Naive thymus-derived CD4-positive, alpha-beta T cell (primary cell): ENCODE results near the gene HAO2. TPM values are rescaled to one million over a fixed set of nuclear protein-coding genes. Genes with fewer than 3 reads are reported as not detected.

Experiments
- ATAC-seq: fragments of 150-1000 bp; cut with Tn5 transposase; 2 replicates; pipeline ENCODE4 v1.10.0; 2021; ENCODE audit warnings: mild to moderate bottlenecking, moderate library complexity
- CTCF ChIA-PET: fragments of 350-600 bp; sonication (Branson Sonifier 250); formaldehyde crosslinking; loops from one replicate; lab custom pipeline; 2021; ENCODE audit warnings: antibody characterized with exemption; lab: Charles Lee
- POLR2A ChIA-PET: fragments of 350-600 bp; sonication (Branson Sonifier 250); formaldehyde crosslinking; loops from one replicate; lab custom pipeline; 2021; ENCODE audit warnings: antibody characterized with exemption, inconsistent platforms; lab: Charles Lee
- DNase-seq, 9 donors: peaks; one replicate each; pipeline versions ENCODE4 v3.0.0 to v3.0.0-alpha.2; 2020 to 2022; ENCODE audit warnings: mixed read lengths in 1 of 9
- H3K27ac ChIP-seq: one replicate; pipeline ENCODE4 v1.7.0; 2013; ENCODE audit warnings: mild to moderate bottlenecking, low read depth, low read length, moderate library complexity
- H3K27me3 ChIP-seq, 2 donors: one replicate each; pipeline ENCODE4 v1.7.0; 2013; ENCODE audit warnings: low read length in 2 of 2, mild to moderate bottlenecking in 2 of 2, moderate library complexity in 2 of 2; ENCODE audit not compliant: control insufficient read depth in 2 of 2, insufficient read depth in 2 of 2
- H3K36me3 ChIP-seq, 3 experiments: 1 replicate in 2 of 3; 2 replicates in 1 of 3; pipeline ENCODE4 v1.7.0; 2013; ENCODE audit warnings: low read length in 3 of 3, mild to moderate bottlenecking in 3 of 3, moderate library complexity in 1 of 3; ENCODE audit not compliant: insufficient read depth in 3 of 3, control insufficient read depth in 2 of 3
- H3K4me1 ChIP-seq, 2 donors: one replicate each; pipeline ENCODE4 v1.7.0; 2013; ENCODE audit warnings: low read length in 2 of 2, mild to moderate bottlenecking in 2 of 2, moderate library complexity in 1 of 2; ENCODE audit not compliant: control insufficient read depth in 2 of 2, insufficient read depth in 2 of 2
- H3K4me3 ChIP-seq: 2 replicates; pipeline ENCODE4 v1.7.0; 2013; ENCODE audit warnings: mild to moderate bottlenecking, low read length
- H3K9me3 ChIP-seq, 3 experiments: 1 replicate in 2 of 3; 2 replicates in 1 of 3; pipeline ENCODE4 v1.7.0; 2013; ENCODE audit warnings: low read length in 3 of 3; ENCODE audit not compliant: control insufficient read depth in 2 of 3
- H3K27ac Mint-ChIP-seq, 9 donors: one replicate each; pipeline ENCODE4 v1.8.0; 2020 to 2022; ENCODE audit warnings: mixed read lengths in 9 of 9, mild to moderate bottlenecking in 8 of 9, moderate library complexity in 5 of 9, inconsistent platforms in 2 of 9
- H3K27me3 Mint-ChIP-seq, 5 donors: one replicate each; pipeline ENCODE4 v1.8.0; 2021 to 2022; ENCODE audit warnings: mixed read lengths in 5 of 5, mild to moderate bottlenecking in 1 of 5
- H3K36me3 Mint-ChIP-seq, 5 donors: one replicate each; pipeline ENCODE4 v1.8.0; 2020 to 2022; ENCODE audit warnings: mixed read lengths in 5 of 5, mild to moderate bottlenecking in 3 of 5, inconsistent platforms in 1 of 5
- H3K4me1 Mint-ChIP-seq, 7 donors: one replicate each; pipeline ENCODE4 v1.8.0; 2020 to 2022; ENCODE audit warnings: mixed read lengths in 7 of 7, mild to moderate bottlenecking in 3 of 7, inconsistent platforms in 1 of 7
- H3K4me3 Mint-ChIP-seq, 10 donors: one replicate each; pipeline ENCODE4 v1.8.0; 2020 to 2022; ENCODE audit warnings: mild to moderate bottlenecking in 10 of 10, mixed read lengths in 10 of 10, moderate library complexity in 6 of 10, inconsistent platforms in 2 of 10
- H3K9me3 Mint-ChIP-seq, 11 donors: one replicate each; pipeline ENCODE4 v1.8.0; 2020 to 2022; ENCODE audit warnings: mixed read lengths in 11 of 11, mild to moderate bottlenecking in 4 of 11, inconsistent platforms in 1 of 11, moderate library complexity in 1 of 11
- intact Hi-C, 2 donors: fragments of 100-400 bp; cut with micrococcal nuclease; formaldehyde crosslinking; loops; one replicate each; pipeline ENCODE4 v1.15.1; 2023
- polyA plus RNA-seq, 2 donors: library from polyadenylated mRNA; unstranded; fragments of 300-500 nt; fragmentation: Illumina TruSeq; gene quantifications; one replicate each; pipeline ENCODE4 v1.2.3, GENCODE V29; 2021
- total RNA-seq, 6 experiments: library from RNA in 5 of 6; stranded (reverse) in 5 of 6; gene quantifications; 1 replicate in 5 of 6; 2 replicates in 1 of 6; pipeline ENCODE4 v1.2.3 and lab custom pipeline; 2021 to 2026

The HAO2 gene
- total RNA-seq (not detected), polyA plus RNA-seq (not detected), total RNA-seq (lab: John Stamatoyannopoulos, UW) (not detected)

- no peak within 1 kb of the TSS for H3K27ac ChIP-seq
- intact Hi-C loops: loop anchor here in 1 of 2 donors (5.0 kb wide), 1 partner anchor 1216 kb away; no protein-coding TSS in a partner anchor
Observed at GRCh38 chr1:119368554-119368953, at the start of gene HAO2. Gene HAO2 (plus strand): TSS chr1:119368785. CDS start chr1:119381086, 12,301 bp downstream.

GRCh38 chr1:119320100-119320499 is 48.5 kb upstream of the HAO2 start:
- H3K36me3 ChIP-seq: no peaks in the 10 kb centered on the region
- Mint-ChIP-seq H3K36me3 (no peaks in the 10 kb centered on the region), H3K27ac (no peak overlapping the region), H3K4me3 (no peak overlapping the region), H3K27me3 (peaks cover 0 to 5% (median 1%) of the 10 kb centered on the region in 5 donors), H3K4me1 (peaks cover 0 to 6% (median 0%) of the 10 kb centered on the region in 7 donors), H3K9me3 (peaks cover 0 to 2% (median 0%) of the 10 kb centered on the region in 11 donors)
- no peaks in the 10 kb centered on the region for H3K9me3 ChIP-seq
- ATAC-seq (no peak), DNase-seq (no peak)
- H3K27me3 ChIP-seq: no peaks in the 10 kb centered on the region
- no peak overlapping the region for H3K4me3 ChIP-seq
- POLR2A ChIA-PET: no interaction called here
- no peaks in the 10 kb centered on the region for H3K4me1 ChIP-seq
- intact Hi-C loops: no loop called here
- CTCF ChIA-PET: no interaction called here
- no peak overlapping the region for H3K27ac ChIP-seq

More at GRCh38 chr1:119368554-119368953, at the start of gene HAO2:
- ChIA-PET POLR2A (no interaction called here), CTCF (no interaction called here)
- ATAC-seq (no peak), DNase-seq (no peak)
- Mint-ChIP-seq H3K4me3 (no peak within 1 kb of the TSS), H3K27ac (no peak within 1 kb of the TSS), H3K9me3 (peaks cover 0 to 1% (median 0%) of the 10 kb centered on the region in 11 donors), H3K27me3 (peaks cover 12 to 39% (median 34%) of the 10 kb centered on the region in 5 donors), H3K4me1 (peaks cover 0 to 4% (median 0%) of the 10 kb centered on the region in 7 donors), H3K36me3 (no peaks in the 10 kb centered on the region)
- H3K36me3 ChIP-seq: no peaks in the 10 kb centered on the region
- H3K9me3 ChIP-seq: no peaks in the 10 kb centered on the region
- H3K4me3 ChIP-seq: no peak within 1 kb of the TSS
- H3K4me1 ChIP-seq: no peaks in the 10 kb centered on the region
- H3K27me3 ChIP-seq: no peaks in the 10 kb centered on the region

DNA sequence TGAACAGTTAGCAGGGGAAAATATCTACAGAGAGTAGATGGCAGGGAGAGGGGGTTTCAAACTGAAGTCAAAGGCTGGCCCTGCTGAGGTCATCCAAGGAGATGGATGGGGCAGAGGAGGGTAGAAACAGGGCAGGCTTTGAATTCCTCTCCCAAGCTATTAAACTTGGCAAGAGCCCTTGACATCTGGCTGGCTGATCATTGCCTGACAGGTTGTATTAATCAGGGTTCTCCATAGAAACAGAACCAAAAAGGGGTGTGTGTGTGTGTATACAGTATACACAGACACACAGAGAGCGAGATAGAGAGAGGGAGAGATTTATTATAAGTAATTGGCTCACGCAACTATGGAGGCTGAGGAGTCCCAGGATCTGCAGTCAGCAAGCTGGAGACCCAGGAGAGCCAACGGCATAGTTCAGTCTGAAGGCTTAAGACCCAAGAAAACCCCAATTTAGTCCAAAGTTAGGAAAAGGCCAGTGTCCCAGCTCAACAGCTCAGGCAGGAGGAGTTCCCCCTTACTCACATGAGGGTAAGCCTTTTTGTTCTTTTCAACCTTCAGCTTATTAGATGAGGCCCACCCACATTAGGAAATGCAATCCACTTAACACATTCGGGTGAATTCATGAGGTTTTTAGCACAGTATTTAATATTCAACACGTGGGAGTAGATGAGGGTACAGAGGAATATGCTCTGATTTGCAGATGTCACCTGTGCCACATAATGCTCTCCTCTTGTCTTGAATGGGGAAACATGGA is 46.7 kb upstream of the HAO2 start:
- no peak for ATAC-seq
- no peaks in the 10 kb centered on the region for H3K9me3 ChIP-seq
- intact Hi-C loops: no loop called here
- CTCF ChIA-PET: no interaction called here
- POLR2A ChIA-PET: no interaction called here
- peaks cover 3 to 15% (median 5%) of the 10 kb centered on the region in 5 donors for H3K27me3 Mint-ChIP-seq
- H3K4me3 ChIP-seq: no peak overlapping the region
- no peak overlapping the region for H3K4me3 Mint-ChIP-seq
- peaks cover 0 to 2% (median 0%) of the 10 kb centered on the region in 11 donors for H3K9me3 Mint-ChIP-seq
- H3K4me1 Mint-ChIP-seq: peaks cover 0 to 10% (median 3%) of the 10 kb centered on the region in 7 donors
- H3K36me3 ChIP-seq: no peaks in the 10 kb centered on the region
- H3K27ac Mint-ChIP-seq: no peak overlapping the region
- H3K4me1 ChIP-seq: peaks cover 0 to 3% of the 10 kb centered on the region in 2 donors
- H3K27me3 ChIP-seq: no peaks in the 10 kb centered on the region
- no peaks in the 10 kb centered on the region for H3K36me3 Mint-ChIP-seq
- no peak for DNase-seq
- H3K27ac ChIP-seq: no peak overlapping the region

- peak overlapping the region in 1 of 9 donors; percentile 9 for H3K27ac Mint-ChIP-seq
- peak; percentile 37 for ATAC-seq
Observed at GRCh38 chr1:119323216-119323982, 45.2 kb upstream of the HAO2 start.

DNA sequence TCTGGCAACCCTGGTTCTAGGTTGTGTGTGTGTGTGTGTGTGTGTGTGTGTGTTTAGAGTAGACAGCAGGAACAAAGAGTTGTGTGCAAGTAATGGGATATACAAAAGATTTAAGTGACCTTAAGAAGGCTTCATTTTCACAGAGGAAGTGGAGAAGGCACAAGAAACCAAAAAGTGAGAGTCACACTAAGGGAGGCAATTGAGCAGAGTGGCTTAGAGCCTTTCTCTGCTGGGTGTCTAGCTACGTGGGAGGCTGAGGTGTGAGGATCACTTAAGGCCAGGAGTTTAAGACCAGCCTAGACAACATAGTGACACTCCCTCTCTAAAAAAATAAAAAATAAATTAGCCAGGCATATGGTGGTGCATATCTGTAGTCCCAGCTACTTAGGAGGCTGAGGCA is 44.4 kb upstream of the HAO2 start:
- no peaks in the 10 kb centered on the region for H3K36me3 Mint-ChIP-seq

More at GRCh38 chr1:119323216-119323982, 45.2 kb upstream of the HAO2 start:
- intact Hi-C loops: no loop called here
- H3K27me3 Mint-ChIP-seq: peaks cover 4 to 15% (median 9%) of the 10 kb centered on the region in 5 donors
- H3K4me1 Mint-ChIP-seq: peaks cover 8 to 21% (median 15%) of the 10 kb centered on the region in 7 donors
- CTCF ChIA-PET: no interaction called here
- Histone ChIP-seq H3K4me1 (peaks cover 0 to 7% of the 10 kb centered on the region in 2 donors), H3K36me3 (no peaks in the 10 kb centered on the region), H3K9me3 (no peaks in the 10 kb centered on the region), H3K27ac (no peak overlapping the region), H3K27me3 (no peaks in the 10 kb centered on the region), H3K4me3 (no peak overlapping the region)
- no peak for DNase-seq
- no peak overlapping the region for H3K4me3 Mint-ChIP-seq
- no peaks in the 10 kb centered on the region for H3K36me3 Mint-ChIP-seq
- POLR2A ChIA-PET: no interaction called here
- H3K9me3 Mint-ChIP-seq: peaks cover 0 to 3% (median 0%) of the 10 kb centered on the region in 11 donors

GRCh38 chr1:119326251-119326650 is 42.3 kb upstream of the HAO2 start:
- H3K4me1 ChIP-seq: peaks cover 0 to 7% of the 10 kb centered on the region in 2 donors
- no peak for ATAC-seq
- no peak overlapping the region for H3K27ac Mint-ChIP-seq

More for the DNA sequence above, 44.4 kb upstream of the HAO2 start:
- no peaks in the 10 kb centered on the region for H3K27me3 ChIP-seq
- H3K27ac Mint-ChIP-seq: no peak overlapping the region
- H3K9me3 ChIP-seq: no peaks in the 10 kb centered on the region
- POLR2A ChIA-PET: no interaction called here
- no peak for DNase-seq
- peaks cover 9 to 21% (median 15%) of the 10 kb centered on the region in 7 donors for H3K4me1 Mint-ChIP-seq
- H3K4me3 ChIP-seq: no peak overlapping the region
- no peak for ATAC-seq
- no peaks in the 10 kb centered on the region for H3K36me3 ChIP-seq
- peaks cover 0 to 7% of the 10 kb centered on the region in 2 donors for H3K4me1 ChIP-seq
- peaks cover 0 to 3% (median 0%) of the 10 kb centered on the region in 11 donors for H3K9me3 Mint-ChIP-seq
- CTCF ChIA-PET: interaction anchor here (0.6 kb wide), 1 partner anchor 190 kb away, joined by 4 read pairs; no protein-coding TSS in a partner anchor
- H3K4me3 Mint-ChIP-seq: no peak overlapping the region
- intact Hi-C loops: no loop called here
- no peak overlapping the region for H3K27ac ChIP-seq
- peaks cover 4 to 15% (median 9%) of the 10 kb centered on the region in 5 donors for H3K27me3 Mint-ChIP-seq

More at GRCh38 chr1:119326251-119326650, 42.3 kb upstream of the HAO2 start:
- intact Hi-C loops: loop anchor here (2.0 to 5.0 kb wide), 2 partner anchors 39 to 185 kb away; partner anchors contain the start of gene WARS2 (in 1 of the 2)
- no peak for DNase-seq
- H3K4me3 Mint-ChIP-seq: peak overlapping the region in 8 of 10 donors; percentile 34 to 94 (median 90)
- Histone ChIP-seq H3K9me3 (no peaks in the 10 kb centered on the region), H3K27ac (no peak overlapping the region), H3K4me3 (no peak overlapping the region), H3K27me3 (no peaks in the 10 kb centered on the region), H3K36me3 (no peaks in the 10 kb centered on the region)
- peaks cover 4 to 15% (median 10%) of the 10 kb centered on the region in 5 donors for H3K27me3 Mint-ChIP-seq
- CTCF ChIA-PET: no interaction called here
- H3K9me3 Mint-ChIP-seq: peaks cover 0 to 1% (median 0%) of the 10 kb centered on the region in 11 donors
- POLR2A ChIA-PET: no interaction called here
- H3K36me3 Mint-ChIP-seq: no peaks in the 10 kb centered on the region
- H3K4me1 Mint-ChIP-seq: peaks cover 9 to 21% (median 15%) of the 10 kb centered on the region in 7 donors
